ENCODE data around the gene FCER2.
"Not testable (repeated sequence)": the region's sequence is repeated elsewhere in the genome, so short reads cannot be mapped to it uniquely, and the experiment has no call there.

The FCER2 gene, protein sequence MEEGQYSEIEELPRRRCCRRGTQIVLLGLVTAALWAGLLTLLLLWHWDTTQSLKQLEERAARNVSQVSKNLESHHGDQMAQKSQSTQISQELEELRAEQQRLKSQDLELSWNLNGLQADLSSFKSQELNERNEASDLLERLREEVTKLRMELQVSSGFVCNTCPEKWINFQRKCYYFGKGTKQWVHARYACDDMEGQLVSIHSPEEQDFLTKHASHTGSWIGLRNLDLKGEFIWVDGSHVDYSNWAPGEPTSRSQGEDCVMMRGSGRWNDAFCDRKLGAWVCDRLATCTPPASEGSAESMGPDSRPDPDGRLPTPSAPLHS

GRCh38 chr19:7701654-7702457, at the start of gene FCER2:
Gene FCER2 (minus strand): TSS chr19:7702131. CDS start chr19:7699760, 2,371 bp downstream.
- DNase-seq (ENCODE audit: low read depth, low spot score), result no peak
- in situ Hi-C loops (cut with HindIII; ENCODE audit: low sequenced_read_pairs), result no loop called here
- H3K4me3 ChIP-seq (ENCODE audit: low read depth, low read length), result no peak within 1 kb of the TSS
- TF ChIP-seq, protein P1, sequence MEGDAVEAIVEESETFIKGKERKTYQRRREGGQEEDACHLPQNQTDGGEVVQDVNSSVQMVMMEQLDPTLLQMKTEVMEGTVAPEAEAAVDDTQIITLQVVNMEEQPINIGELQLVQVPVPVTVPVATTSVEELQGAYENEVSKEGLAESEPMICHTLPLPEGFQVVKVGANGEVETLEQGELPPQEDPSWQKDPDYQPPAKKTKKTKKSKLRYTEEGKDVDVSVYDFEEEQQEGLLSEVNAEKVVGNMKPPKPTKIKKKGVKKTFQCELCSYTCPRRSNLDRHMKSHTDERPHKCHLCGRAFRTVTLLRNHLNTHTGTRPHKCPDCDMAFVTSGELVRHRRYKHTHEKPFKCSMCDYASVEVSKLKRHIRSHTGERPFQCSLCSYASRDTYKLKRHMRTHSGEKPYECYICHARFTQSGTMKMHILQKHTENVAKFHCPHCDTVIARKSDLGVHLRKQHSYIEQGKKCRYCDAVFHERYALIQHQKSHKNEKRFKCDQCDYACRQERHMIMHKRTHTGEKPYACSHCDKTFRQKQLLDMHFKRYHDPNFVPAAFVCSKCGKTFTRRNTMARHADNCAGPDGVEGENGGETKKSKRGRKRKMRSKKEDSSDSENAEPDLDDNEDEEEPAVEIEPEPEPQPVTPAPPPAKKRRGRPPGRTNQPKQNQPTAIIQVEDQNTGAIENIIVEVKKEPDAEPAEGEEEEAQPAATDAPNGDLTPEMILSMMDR (IDR thresholded peaks at IDR 0.05; ENCODE audit: low read depth, low read length), result no peak

DNA sequence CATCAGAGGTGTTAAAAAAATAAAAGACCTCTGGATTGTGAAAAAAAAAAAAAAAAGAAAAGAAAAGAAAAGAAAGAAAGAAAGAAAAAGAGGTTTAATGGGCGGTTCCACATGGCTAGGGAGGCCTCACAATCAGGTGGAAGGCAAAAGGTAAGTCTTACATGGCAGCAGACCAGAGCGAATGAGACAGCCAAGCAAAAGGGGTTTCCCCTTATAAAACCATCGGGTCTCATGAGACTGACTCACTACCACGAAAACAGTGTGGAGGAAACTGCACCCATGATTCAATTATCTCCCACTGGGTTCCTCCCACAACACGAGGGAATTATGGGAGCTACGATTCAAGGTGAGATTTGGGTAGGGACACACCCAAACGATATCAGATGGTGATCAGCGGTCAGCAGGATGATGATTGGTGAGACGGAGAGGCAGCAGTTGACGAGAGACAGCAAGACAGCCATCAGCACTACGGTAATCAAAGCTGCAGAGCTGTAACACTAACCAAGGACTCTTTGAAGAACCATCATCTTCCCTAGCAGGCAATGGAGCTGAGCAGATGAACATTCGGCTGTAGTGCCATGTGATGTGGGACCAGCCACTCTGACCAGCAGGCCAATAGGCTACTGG, 49.3 kb upstream of the FCER2 start:
- in situ Hi-C loops (cut with HindIII; ENCODE audit: low sequenced_read_pairs), result no loop called here

DNA sequence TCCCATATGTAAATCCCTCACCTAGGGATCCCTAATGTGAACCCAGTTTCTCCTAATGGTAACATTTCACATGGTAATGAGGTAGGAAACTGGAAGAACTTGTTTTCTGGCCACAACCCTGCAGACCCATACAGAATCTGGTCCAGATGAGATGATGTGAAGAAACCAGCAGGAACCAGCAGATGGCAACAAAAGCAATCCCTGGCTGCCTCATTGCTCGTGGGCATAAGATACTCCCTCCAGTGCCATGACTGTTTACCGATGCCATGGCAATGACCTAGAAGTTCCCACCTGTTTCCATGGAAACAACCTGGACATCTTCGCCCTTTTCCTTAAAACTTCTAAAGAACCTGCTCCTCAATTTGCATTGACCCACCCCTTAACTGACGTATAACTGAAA, 46.8 kb upstream of the FCER2 start:
- in situ Hi-C loops (cut with HindIII; ENCODE audit: low sequenced_read_pairs), result no loop called here
- no peak overlapping the region for H3K4me3 ChIP-seq (ENCODE audit: low read depth, low read length)
- no peak for DNase-seq (ENCODE audit: low read depth, low spot score)
- TF ChIP-seq, protein P1 (IDR thresholded peaks at IDR 0.05; ENCODE audit: low read depth, low read length), result no peak

More for the DNA sequence above, 49.3 kb upstream of the FCER2 start:
- TF ChIP-seq, protein P1 (IDR thresholded peaks at IDR 0.05; ENCODE audit: low read depth, low read length), result no peak
- H3K4me3 ChIP-seq (ENCODE audit: low read depth, low read length), result no peak overlapping the region
- no peak for DNase-seq (ENCODE audit: low read depth, low spot score)

- DNase-seq (ENCODE audit: low read depth, low spot score), result no peak
- TF ChIP-seq, protein P1 (IDR thresholded peaks at IDR 0.05; ENCODE audit: low read depth, low read length), result no peak
- no peak overlapping the region for H3K4me3 ChIP-seq (ENCODE audit: low read depth, low read length)
- in situ Hi-C loops (cut with HindIII; ENCODE audit: low sequenced_read_pairs), result no loop called here
Measured at GRCh38 chr19:7748171-7748570, 46.2 kb upstream of the FCER2 start.

- DNase-seq (ENCODE audit: low read depth, low spot score), result no peak
- in situ Hi-C loops (cut with HindIII; ENCODE audit: low sequenced_read_pairs), result no loop called here
- TF ChIP-seq, protein P1 (IDR thresholded peaks at IDR 0.05; ENCODE audit: low read depth, low read length), result no peak
- no peak within 1 kb of the TSS for H3K4me3 ChIP-seq (ENCODE audit: low read depth, low read length)
Measured at GRCh38 chr19:7746903-7747884, 45.3 kb upstream of the FCER2 start, which contains the start of gene CD209. Gene CD209 (minus strand): TSS chr19:7747534. CDS start chr19:7747511, 23 bp downstream.

DNA sequence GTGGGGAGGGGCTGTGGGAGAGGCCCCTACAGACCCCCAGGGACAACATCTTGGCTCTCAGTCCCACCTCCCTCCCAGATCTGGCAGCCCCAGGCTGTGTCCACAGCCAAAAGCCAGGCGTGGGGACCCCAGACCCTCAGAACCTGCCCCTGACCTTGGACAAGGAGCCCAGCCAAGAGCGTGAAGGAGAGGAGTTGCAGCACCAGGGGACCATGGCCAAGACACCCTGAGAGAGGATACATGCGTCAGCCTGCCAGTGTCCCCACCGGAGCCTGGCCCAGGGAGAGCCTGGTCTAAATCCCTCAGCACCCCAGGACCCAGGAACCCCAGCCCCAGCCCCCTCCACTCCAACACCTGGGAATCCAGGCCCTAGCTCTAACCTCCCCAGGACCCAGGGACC, 44.4 kb upstream of the FCER2 start:
- DNase-seq (ENCODE audit: low read depth, low spot score); H3K4me3 ChIP-seq (ENCODE audit: low read depth, low read length); in situ Hi-C loops (cut with HindIII; ENCODE audit: low sequenced_read_pairs): not testable (repeated sequence)
